Inflammatory macrophage (primary cell): ENCODE results near the gene GLUD1.
A peak's percentile ranks its signal among the peaks of the same experiment; 100 is the strongest.
"Not testable (repeated sequence)": the region's sequence is repeated elsewhere in the genome, so short reads cannot be mapped to it uniquely, and the experiment has no call there.

ENCODE experiments used
- DNase-seq, 2 donors: peaks; one replicate each; pipeline ENCODE4 v3.0.0-alpha.2; 2020 to 2022

The GLUD1 gene

GRCh38 chr10:87038786-87039185 lies 55.9 kb downstream of the GLUD1 start:
- no peak for DNase-seq

GRCh38 chr10:87038286-87038717 lies 56.3 kb downstream of the GLUD1 start:
- DNase-seq, result no peak

GRCh38 chr10:87036623-87037022 lies 58.0 kb downstream of the GLUD1 start:
- no peak for DNase-seq

DNA sequence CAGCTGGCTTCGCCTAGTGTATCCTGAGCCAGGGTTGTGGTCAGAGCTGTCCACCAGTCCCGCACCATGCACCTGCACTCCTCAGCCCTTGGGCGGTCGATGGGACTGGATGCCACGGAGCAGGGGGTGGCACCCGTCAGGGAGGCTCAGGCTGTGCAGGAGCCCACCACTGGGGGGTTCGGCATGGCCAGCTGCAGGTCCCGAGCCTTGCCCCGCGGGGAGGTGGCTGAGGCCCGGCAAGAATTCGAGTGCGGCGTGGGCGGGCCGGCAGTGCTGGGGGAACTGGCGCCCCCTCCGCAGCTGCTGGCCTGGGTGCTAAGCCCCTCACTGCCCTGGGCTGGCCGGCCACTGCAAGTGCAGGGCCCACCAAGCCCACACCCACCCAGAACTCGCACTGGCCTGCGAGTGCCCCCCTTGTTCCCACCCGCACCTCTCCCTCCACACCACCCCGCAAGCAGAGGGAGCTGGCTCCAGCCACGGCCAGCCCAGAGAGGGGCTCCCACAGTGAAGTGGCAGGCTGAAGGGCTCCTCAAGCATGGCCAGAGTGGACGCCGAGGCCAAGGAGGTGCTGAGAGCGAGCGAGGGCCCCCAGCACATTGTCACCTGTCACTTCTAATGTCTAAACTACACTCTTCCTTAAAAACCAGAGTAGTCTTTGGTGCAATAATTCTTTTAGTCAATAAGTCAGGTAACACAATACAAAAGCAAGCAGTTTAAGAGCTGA lies 63.6 kb downstream of the GLUD1 start:
- no peak for DNase-seq

DNA sequence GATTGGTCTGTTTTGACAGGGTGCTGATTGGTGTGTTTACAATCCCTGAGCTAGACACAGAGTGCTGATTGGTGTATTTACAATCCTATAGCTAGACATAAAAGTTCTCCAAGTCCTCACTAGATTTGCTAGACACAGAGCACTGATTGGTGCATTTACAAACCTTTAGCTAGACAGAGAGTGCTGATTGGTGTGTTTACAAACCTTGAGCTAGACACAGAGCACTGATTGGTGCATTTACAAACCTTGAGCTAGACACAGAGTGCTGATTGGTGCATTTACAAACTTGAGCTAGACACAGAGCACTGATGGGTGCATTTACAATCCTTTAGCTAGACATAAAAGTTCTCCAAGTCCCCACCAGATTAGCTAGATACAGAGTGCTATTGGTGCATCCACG lies 64.2 kb downstream of the GLUD1 start:
- not testable (repeated sequence) for DNase-seq

DNA sequence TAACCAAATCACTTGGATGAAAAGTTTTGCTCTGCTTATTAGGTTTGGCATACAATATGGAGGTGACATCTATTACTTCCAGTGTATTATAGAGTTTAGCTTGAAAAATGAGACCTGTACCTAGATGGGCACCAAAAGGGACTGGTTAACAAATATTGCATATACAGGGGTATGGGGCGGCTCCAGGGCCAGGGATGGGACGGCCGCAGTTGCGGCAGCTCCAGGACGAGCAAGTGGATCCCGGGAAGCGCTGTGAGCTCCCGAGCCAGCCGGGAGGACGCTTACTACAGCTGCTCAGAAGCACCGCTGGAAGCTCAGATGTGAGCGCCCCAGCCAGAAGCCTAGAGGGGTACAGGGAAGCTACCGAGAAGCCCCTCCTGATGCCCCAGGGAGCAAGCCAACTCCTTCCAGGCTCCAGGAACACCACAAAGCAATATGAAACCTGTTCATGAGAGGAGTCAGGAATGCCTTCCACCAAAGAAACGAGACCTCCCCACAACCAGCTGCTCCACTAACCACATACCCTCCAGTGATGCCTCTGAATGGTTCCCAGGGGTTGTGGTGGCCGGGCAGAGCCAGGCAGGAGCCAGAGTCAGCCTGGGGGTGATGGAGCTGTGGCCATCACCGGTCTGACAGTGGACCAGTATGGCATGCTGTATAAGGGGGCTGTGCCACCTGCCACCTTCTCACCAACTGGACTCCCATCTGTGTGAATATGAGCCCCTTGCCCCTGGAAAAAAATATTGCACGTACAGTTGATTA lies 67.7 kb downstream of the GLUD1 start:
- not testable (repeated sequence) for DNase-seq

DNA sequence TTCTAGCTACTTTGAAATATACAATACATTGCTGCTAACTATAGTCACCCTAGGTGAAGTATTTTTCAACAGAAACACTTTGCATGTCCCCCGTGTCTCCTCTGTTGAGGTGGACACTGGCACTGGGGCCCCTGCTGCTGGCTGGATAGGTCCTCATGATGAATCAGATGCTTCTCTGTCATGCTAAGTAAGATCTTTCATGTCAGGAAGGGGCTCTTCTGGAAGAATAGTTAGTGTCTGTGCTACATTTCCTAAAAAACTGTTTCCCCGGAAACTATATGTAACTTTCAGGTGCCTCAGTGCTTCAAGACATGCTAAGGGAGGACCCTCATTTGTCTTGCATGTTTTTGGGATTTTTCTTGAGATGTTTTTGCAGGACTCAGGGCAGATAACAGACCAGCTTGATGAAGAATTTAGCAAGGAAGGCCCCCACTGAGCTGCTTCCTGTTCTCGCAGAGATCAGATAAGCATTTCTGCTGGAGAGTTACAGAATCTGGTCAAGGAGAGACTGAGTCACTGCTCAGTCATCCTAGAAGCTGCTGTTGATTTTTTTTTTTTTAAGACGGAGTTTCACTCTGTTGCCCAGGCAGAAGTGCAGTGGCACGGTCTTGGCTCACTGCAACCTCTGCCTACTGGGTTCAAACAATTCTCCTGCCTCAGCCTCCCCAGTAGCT lies 69.2 kb downstream of the GLUD1 start:
- DNase-seq, result peak; percentile 43 to 59

- not testable (repeated sequence) for DNase-seq
Observed at GRCh38 chr10:87020056-87020455, 74.6 kb downstream of the GLUD1 start, which contains the start of gene FAM25A. TSS of gene FAM25A (plus strand) at chr10:87020294. CDS start at chr10:87020325, 31 bp downstream.

GRCh38 chr10:87019504-87019903 lies 75.1 kb downstream of the GLUD1 start:
- DNase-seq, result not testable (repeated sequence)

DNA sequence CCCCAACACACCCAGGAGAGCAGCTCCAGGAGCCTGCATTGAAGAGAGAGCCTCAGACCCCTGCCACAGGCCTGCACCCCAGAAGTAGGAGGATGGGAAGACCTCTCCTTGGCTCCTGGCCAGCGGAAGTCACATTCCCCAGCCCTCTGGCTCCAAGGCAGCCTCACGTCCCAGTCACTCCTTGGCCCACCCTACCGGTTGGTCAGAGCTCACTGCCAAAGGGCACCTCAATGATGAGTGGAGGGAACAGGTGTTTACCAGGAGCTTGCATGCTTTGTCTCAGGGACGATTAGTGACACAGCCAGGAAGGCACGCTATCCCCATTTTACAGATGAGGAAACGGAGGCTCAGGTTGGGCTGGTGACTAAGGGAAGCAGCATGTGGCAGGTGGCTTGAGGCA lies 75.6 kb downstream of the GLUD1 start:
- not testable (repeated sequence) for DNase-seq

DNA sequence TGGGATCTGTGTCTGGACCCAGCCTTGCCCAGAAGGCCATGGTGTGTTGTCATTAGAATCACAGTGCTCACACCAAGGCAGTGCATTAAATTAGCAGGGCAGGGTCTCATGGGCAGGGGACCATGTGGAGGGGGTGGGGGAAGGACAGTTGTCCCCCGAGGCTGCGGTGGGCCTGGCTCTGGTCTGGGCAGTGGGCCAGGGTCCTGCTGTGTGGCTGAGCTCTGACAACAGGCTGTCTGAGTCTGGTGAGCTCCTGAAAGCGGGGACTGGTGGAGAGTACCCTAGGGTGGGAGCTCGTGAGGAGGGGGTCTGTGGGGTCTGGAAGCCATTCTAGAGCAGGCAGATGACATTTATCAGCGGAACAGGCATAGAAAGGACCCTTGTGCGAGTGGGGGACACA lies 76.5 kb downstream of the GLUD1 start:
- not testable (repeated sequence) for DNase-seq

- not testable (repeated sequence) for DNase-seq
Observed at GRCh38 chr10:87014986-87015716, 79.5 kb downstream of the GLUD1 start.

DNA sequence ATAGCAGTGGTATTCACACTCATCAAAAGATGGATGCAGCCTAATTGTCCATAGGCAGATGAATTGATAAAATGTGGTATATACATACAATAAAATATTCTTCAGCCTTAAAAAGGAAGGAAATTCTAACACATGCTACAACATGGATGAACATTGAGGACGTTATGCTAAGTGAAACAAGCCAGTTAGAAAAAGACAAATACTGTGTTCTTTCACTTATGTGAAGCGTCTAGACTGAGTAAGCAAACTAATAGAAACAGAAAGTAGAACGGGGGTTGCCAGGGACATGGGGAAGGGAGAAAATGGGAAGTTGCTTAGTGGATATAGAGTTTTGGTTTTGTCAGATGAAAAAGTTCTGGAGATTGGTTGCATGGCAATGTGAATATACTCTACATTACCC lies 81.1 kb downstream of the GLUD1 start:
- DNase-seq, result peak; percentile 6 to 29

GRCh38 chr10:87009134-87009696 lies 85.4 kb downstream of the GLUD1 start:
- DNase-seq, result not testable (repeated sequence)

DNA sequence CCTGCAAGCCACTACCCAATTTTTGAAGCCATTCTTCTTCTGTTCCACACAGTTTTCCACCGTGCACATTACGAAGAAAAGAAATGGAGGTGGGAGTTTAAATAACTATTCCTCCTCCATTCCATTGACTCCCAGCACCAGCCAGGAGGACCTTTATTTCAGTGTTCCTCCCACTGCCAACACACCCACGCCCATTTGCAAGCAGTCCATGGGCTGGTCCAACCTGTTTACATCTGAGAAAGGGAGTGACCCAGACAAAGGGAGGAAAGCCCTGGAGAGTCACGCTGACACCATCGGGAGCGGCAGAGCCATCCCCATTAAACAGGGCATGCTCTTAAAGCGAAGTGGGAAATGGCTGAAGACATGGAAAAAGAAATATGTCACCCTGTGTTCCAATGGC lies 86.3 kb downstream of the GLUD1 start:
- DNase-seq, result not testable (repeated sequence)

- not testable (repeated sequence) for DNase-seq
Observed at GRCh38 chr10:87007674-87008073, 87.0 kb downstream of the GLUD1 start.

GRCh38 chr10:87007124-87007523 lies 87.5 kb downstream of the GLUD1 start:
- not testable (repeated sequence) for DNase-seq

- DNase-seq, result peak; percentile 72 to 76
Observed at GRCh38 chr10:87000491-87000890, 94.2 kb downstream of the GLUD1 start.
